SK-N-SH treated with all-trans-retinoic acid at 6 μM for 48 hours (cell line): ENCODE measurements around the gene FANCD2.
"Not testable (repeated sequence)": the region's sequence is repeated elsewhere in the genome, so short reads cannot be mapped to it uniquely, and the experiment has no call there.

ENCODE experiments used
- ATAC-seq: fragments of 200-7000 bp; cut with Tn5 transposase; 3 replicates; pipeline ENCODE4 v1.9.1; 2020; ENCODE audit warnings: mild to moderate bottlenecking, moderate library complexity
- ARNTL ChIP-seq: fragments of 450-650 bp; formaldehyde crosslinking; IDR thresholded peaks from 2 replicates; pipeline ENCODE4 v1.5.0; 2020; ENCODE audit warnings: low read depth, mild to moderate bottlenecking, moderate library complexity, borderline replicate concordance
- BACH2 ChIP-seq: fragments of 250-450 bp; sonication (Bioruptor Pico); IDR thresholded peaks from 2 replicates; pipeline ENCODE4 v1.9.0; 2021; ENCODE audit warnings: mild to moderate bottlenecking, borderline replicate concordance
- CREB5 ChIP-seq: fragments of 250-450 bp; sonication (Bioruptor Pico); IDR thresholded peaks from 2 replicates; pipeline ENCODE4 v1.5.1; 2020; ENCODE audit warnings: low read depth, mild to moderate bottlenecking, moderate library complexity
- CSDC2 ChIP-seq: fragments of 250-450 bp; sonication (Bioruptor Pico); IDR thresholded peaks from 2 replicates; pipeline ENCODE4 v1.5.0; 2020; ENCODE audit warnings: mild to moderate bottlenecking, moderate library complexity
- CSRNP3 ChIP-seq: fragments of 250-450 bp; sonication (Bioruptor Pico); IDR thresholded peaks from 2 replicates; pipeline ENCODE4 v1.5.1; 2021; ENCODE audit warnings: mild to moderate bottlenecking, moderate library complexity
- ESRRG ChIP-seq: fragments of 250-450 bp; sonication (Bioruptor Pico); IDR thresholded peaks from 2 replicates; pipeline ENCODE4 v1.6.1; 2021; ENCODE audit warnings: mild to moderate bottlenecking
- GLIS3 ChIP-seq: fragments of 250-450 bp; sonication (Bioruptor Pico); IDR thresholded peaks from 2 replicates; pipeline ENCODE4 v1.5.0; 2020; ENCODE audit warnings: mild to moderate bottlenecking, moderate library complexity
- OSR1 ChIP-seq: fragments of 250-450 bp; sonication (Bioruptor Pico); IDR thresholded peaks from 2 replicates; pipeline ENCODE4 v1.8.0; 2022; ENCODE audit warnings: moderate library complexity, mild to moderate bottlenecking, inconsistent platforms
- PATZ1 ChIP-seq: fragments of 250-450 bp; sonication (Bioruptor Pico); IDR thresholded peaks from 2 replicates; pipeline ENCODE4 v1.8.0; 2020; ENCODE audit warnings: mild to moderate bottlenecking, moderate library complexity, borderline replicate concordance
- POU6F1 ChIP-seq: fragments of 250-450 bp; sonication (Bioruptor Pico); IDR thresholded peaks from 2 replicates; pipeline ENCODE4 v1.8.0; 2021; ENCODE audit warnings: low read depth, mild to moderate bottlenecking, moderate library complexity, borderline replicate concordance
- PPARA ChIP-seq: fragments of 250-450 bp; sonication (Bioruptor Pico); IDR thresholded peaks from 2 replicates; pipeline ENCODE4 v1.5.0; 2020; ENCODE audit warnings: mild to moderate bottlenecking, borderline replicate concordance
- RARB ChIP-seq: fragments of 250-450 bp; sonication (Bioruptor Pico); IDR thresholded peaks from 2 replicates; pipeline ENCODE4 v1.8.0; 2021; ENCODE audit warnings: mild to moderate bottlenecking, moderate library complexity
- SNAI2 ChIP-seq: fragments of 250-450 bp; sonication (Bioruptor Pico); IDR thresholded peaks from 2 replicates; pipeline ENCODE4 v1.5.0; 2020; ENCODE audit warnings: mild to moderate bottlenecking, moderate library complexity
- TCF4 ChIP-seq: fragments of 250-450 bp; sonication (Bioruptor Pico); IDR thresholded peaks from 2 replicates; pipeline ENCODE4 v1.8.0; 2021; ENCODE audit warnings: mild to moderate bottlenecking, moderate library complexity, borderline replicate concordance
- TOX ChIP-seq: fragments of 250-450 bp; sonication (Bioruptor Pico); IDR thresholded peaks from 2 replicates; pipeline ENCODE4 v1.8.0; 2021; ENCODE audit warnings: mild to moderate bottlenecking, moderate library complexity, borderline replicate concordance
- TSHZ2 ChIP-seq: fragments of 250-450 bp; sonication (Bioruptor Pico); IDR thresholded peaks from 2 replicates; pipeline ENCODE4 v1.5.0; 2020; ENCODE audit warnings: mild to moderate bottlenecking, moderate library complexity
- ZC3H10 ChIP-seq: fragments of 250-450 bp; sonication (Bioruptor Pico); IDR thresholded peaks from 2 replicates; pipeline ENCODE4 v1.5.1; 2021; ENCODE audit warnings: mild to moderate bottlenecking, moderate library complexity
- ZFP3 ChIP-seq: fragments of 250-450 bp; sonication (Bioruptor Pico); IDR thresholded peaks from 2 replicates; pipeline ENCODE4 v1.5.0; 2020; ENCODE audit warnings: mild to moderate bottlenecking, moderate library complexity
- ZFP30 ChIP-seq: fragments of 450-650 bp; formaldehyde crosslinking; IDR thresholded peaks from 2 replicates; pipeline ENCODE4 v1.5.0; 2022; ENCODE audit warnings: mild to moderate bottlenecking, moderate library complexity
- ZNF70 ChIP-seq: fragments of 450-650 bp; formaldehyde crosslinking; IDR thresholded peaks from 2 replicates; pipeline ENCODE4 v1.5.0; 2020; ENCODE audit warnings: mild to moderate bottlenecking, moderate library complexity
- ZNF8 ChIP-seq: fragments of 450-650 bp; formaldehyde crosslinking; IDR thresholded peaks from 2 replicates; pipeline ENCODE4 v1.5.0; 2020; ENCODE audit warnings: mild to moderate bottlenecking, moderate library complexity

Gene FANCD2

GRCh38 chr3:10047876-10048275, 21.6 kb downstream of the FANCD2 start:
- TF ChIP-seq ESRRG (CRISPR knock-in tag) (no peak), ZFP3 (CRISPR knock-in tag) (no peak), TCF4 (CRISPR knock-in tag) (no peak), ZNF70 (no peak)
- TF ChIP-seq, all 23 proteins: peak for 0
- ATAC-seq = no peak

GRCh38 chr3:10053054-10053453, 26.8 kb downstream of the FANCD2 start:
- not testable (repeated sequence) for ATAC-seq

GRCh38 chr3:10055097-10055496, 28.9 kb downstream of the FANCD2 start:
- no peak for ATAC-seq
- TF ChIP-seq SNAI2 (CRISPR knock-in tag) (no peak), TOX (CRISPR knock-in tag) (no peak), CSRNP3 (CRISPR knock-in tag) (no peak), ZFP30 (CRISPR knock-in tag) (no peak), PPARA (CRISPR knock-in tag) (no peak), ZFP3 (CRISPR knock-in tag) (no peak), TSHZ2 (no peak), CREB5 (CRISPR knock-in tag) (no peak), PATZ1 (CRISPR knock-in tag) (no peak), GLIS3 (no peak), ESRRG (CRISPR knock-in tag) (no peak), TCF4 (CRISPR knock-in tag) (no peak), RARB (CRISPR knock-in tag) (no peak), BACH2 (no peak), CSDC2 (CRISPR knock-in tag) (no peak), ZC3H10 (CRISPR knock-in tag) (no peak), ZNF8 (CRISPR knock-in tag) (no peak), ZNF70 (no peak), POU6F1 (no peak)

- not testable (repeated sequence) for ATAC-seq
Measured at GRCh38 chr3:10070077-10070476, 43.8 kb downstream of the FANCD2 start.

GRCh38 chr3:10074666-10075065, 48.4 kb downstream of the FANCD2 start:
- no peak for ATAC-seq
- no peak for TF ChIP-seq PATZ1 (CRISPR knock-in tag)
- TF ChIP-seq ARNTL (CRISPR knock-in tag) = no peak
- no peak for TF ChIP-seq CSDC2 (CRISPR knock-in tag)
- TF ChIP-seq CREB5 (CRISPR knock-in tag) = no peak
- TF ChIP-seq TOX (CRISPR knock-in tag) = no peak
- no peak for TF ChIP-seq OSR1 (CRISPR knock-in tag)
- TF ChIP-seq ESRRG (CRISPR knock-in tag) = no peak
- TF ChIP-seq ZC3H10 (CRISPR knock-in tag) = no peak
- no peak for TF ChIP-seq ZFP3 (CRISPR knock-in tag)
- TF ChIP-seq PPARA (CRISPR knock-in tag) = no peak
- no peak for TF ChIP-seq CSRNP3 (CRISPR knock-in tag)
- TF ChIP-seq ZNF8 (CRISPR knock-in tag) = no peak
